ENCODE results near the gene HIGD1C.

DNA sequence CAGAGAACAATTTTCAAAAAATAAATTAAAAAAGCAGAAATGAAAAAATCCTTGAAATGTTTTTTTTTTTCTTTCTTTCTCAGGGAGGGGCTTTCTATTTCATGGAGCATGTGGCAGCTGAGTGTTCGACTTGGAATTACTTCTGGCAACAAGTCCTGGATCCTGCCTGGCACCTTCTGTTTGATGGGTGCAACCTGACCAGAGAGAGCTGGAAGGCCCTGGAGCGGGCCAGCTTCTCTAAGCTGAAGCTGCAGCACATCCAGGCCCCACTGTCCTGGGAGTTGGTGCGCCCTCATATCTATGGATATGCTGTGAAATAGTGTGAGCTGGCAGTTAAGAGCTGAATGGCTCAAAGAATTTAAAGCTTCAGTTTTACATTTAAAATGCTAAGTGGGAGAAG is 22.5 kb upstream of the HIGD1C start:
- TF ChIP-seq POLR2A (IDR thresholded peaks at IDR 0.05) (no peak), EP300 (IDR thresholded peaks at IDR 0.05) (no peak)
- TF ChIP-seq, protein P1, sequence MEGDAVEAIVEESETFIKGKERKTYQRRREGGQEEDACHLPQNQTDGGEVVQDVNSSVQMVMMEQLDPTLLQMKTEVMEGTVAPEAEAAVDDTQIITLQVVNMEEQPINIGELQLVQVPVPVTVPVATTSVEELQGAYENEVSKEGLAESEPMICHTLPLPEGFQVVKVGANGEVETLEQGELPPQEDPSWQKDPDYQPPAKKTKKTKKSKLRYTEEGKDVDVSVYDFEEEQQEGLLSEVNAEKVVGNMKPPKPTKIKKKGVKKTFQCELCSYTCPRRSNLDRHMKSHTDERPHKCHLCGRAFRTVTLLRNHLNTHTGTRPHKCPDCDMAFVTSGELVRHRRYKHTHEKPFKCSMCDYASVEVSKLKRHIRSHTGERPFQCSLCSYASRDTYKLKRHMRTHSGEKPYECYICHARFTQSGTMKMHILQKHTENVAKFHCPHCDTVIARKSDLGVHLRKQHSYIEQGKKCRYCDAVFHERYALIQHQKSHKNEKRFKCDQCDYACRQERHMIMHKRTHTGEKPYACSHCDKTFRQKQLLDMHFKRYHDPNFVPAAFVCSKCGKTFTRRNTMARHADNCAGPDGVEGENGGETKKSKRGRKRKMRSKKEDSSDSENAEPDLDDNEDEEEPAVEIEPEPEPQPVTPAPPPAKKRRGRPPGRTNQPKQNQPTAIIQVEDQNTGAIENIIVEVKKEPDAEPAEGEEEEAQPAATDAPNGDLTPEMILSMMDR (IDR thresholded peaks at IDR 0.05), result no peak
